K562 (cell line): Measurements from ENCODE around the gene CCNY. TPM values are rescaled to one million over a fixed set of nuclear protein-coding genes. Genes with fewer than 3 reads are reported as not detected.

Source experiments
- ATAC-seq: fragments of 200-7000 bp; cut with Tn5 transposase; 3 replicates; pipeline ENCODE4 v1.9.1; 2020; ENCODE audit warnings: moderate library complexity
- BruUV-seq: library from RNA; stranded (reverse); fragments of 400-500 nt; replicated peaks from 2 replicates; lab custom pipeline; 2021; lab: Mats Ljungman, UMichigan
- CTCF ChIA-PET: fragments of 300-600 bp; formaldehyde crosslinking; extraction: SDS; loops from one replicate; lab custom pipeline; 2021; ENCODE audit warnings: low intra/inter-chr PET ratio; lab: Yijun Ruan, JAX
- POLR2A ChIA-PET: fragments of 300-600, 350-650 bp; sonication (Branson Sonifier 250); formaldehyde crosslinking; extraction: SDS; loops from one replicate; lab custom pipeline; 2021; ENCODE audit warnings: antibody characterized with exemption, inconsistent platforms; lab: Yijun Ruan, JAX
- DNase-seq, 4 experiments: peaks; one replicate each; pipeline versions ENCODE4 v3.0.0 to v3.0.0-alpha.2; 2011 to 2018; ENCODE audit warnings: low spot score in 3 of 4, mixed read lengths in 3 of 4; ENCODE audit errors: extremely low read depth in 1 of 4
- FAIRE-seq: peaks from 2 replicates; lab custom pipeline; 2011; peaks lifted over from hg19 to GRCh38; lab: Jason Lieb, UNC
- H2AFZ ChIP-seq: 2 replicates; pipeline ENCODE4 v1.6.0; 2011; ENCODE audit warnings: low read depth, low read length, control low read depth, inconsistent platforms
- H3K27ac ChIP-seq: fragments of 200-600 bp; 3 replicates; pipeline ENCODE4 v1.8.0; 2011; ENCODE audit warnings: low read depth, mild to moderate bottlenecking, control low read depth, inconsistent platforms, low read length, moderate library complexity, mixed read lengths; ENCODE audit errors: extremely low read depth
- H3K27me3 ChIP-seq, 2 experiments: fragments of 300-600 bp in 1 of 2; 2 replicates in 1 of 2; 3 replicates in 1 of 2; pipeline versions ENCODE4 v1.6.0 to v1.8.0; 2011; ENCODE audit warnings: inconsistent platforms in 2 of 2, low read length in 2 of 2, mild to moderate bottlenecking in 1 of 2, mixed read lengths in 1 of 2, moderate library complexity in 1 of 2; ENCODE audit not compliant: control insufficient read depth in 2 of 2, insufficient read depth in 2 of 2
- H3K36me3 ChIP-seq: fragments of 300-600 bp; 3 replicates; pipeline ENCODE4 v1.8.0; 2011; ENCODE audit warnings: mild to moderate bottlenecking, low read length, inconsistent platforms; ENCODE audit not compliant: control insufficient read depth, insufficient read depth
- H3K4me1 ChIP-seq, 2 experiments: fragments of 200-600 bp in 1 of 2; replicated peaks in 1 of 2; 2 replicates in 1 of 2; 3 replicates in 1 of 2; pipeline versions ENCODE4 v1.5.1 to v1.8.0; 2011; ENCODE audit warnings: inconsistent platforms in 2 of 2, low read length in 2 of 2, mild to moderate bottlenecking in 1 of 2, mixed read lengths in 1 of 2, moderate library complexity in 1 of 2; ENCODE audit not compliant: control insufficient read depth in 2 of 2, insufficient read depth in 2 of 2
- H3K4me2 ChIP-seq: 2 replicates; pipeline ENCODE4 v1.6.1; 2011; ENCODE audit warnings: low read length, control low read depth, inconsistent platforms, mixed read lengths; ENCODE audit not compliant: insufficient read depth
- H3K4me3 ChIP-seq: fragments of 200-600 bp; sonication (generic), shearing (Covaris generic); 2 replicates; pipeline ENCODE4 v1.5.1; 2016; ENCODE audit warnings: control low read depth, inconsistent platforms
- H3K79me2 ChIP-seq: fragments of 200-600 bp; 3 replicates; pipeline ENCODE4 v1.8.0; 2011; ENCODE audit warnings: low read length, inconsistent platforms; ENCODE audit not compliant: control insufficient read depth, insufficient read depth
- H3K9ac ChIP-seq, 2 experiments: 2 replicates each; pipeline versions ENCODE4 v1.6.0 to v1.6.1; 2011; ENCODE audit warnings: low read depth in 2 of 2, low read length in 2 of 2, control low read depth in 1 of 2, inconsistent platforms in 1 of 2, mild to moderate bottlenecking in 1 of 2, mixed read lengths in 1 of 2; ENCODE audit not compliant: insufficient read depth in 1 of 2
- H3K9me1 ChIP-seq: one replicate; pipeline ENCODE4 v1.6.0; 2011; ENCODE audit warnings: inconsistent platforms, mild to moderate bottlenecking, low read length, moderate library complexity; ENCODE audit not compliant: control insufficient read depth, insufficient read depth
- H3K9me3 ChIP-seq: replicated peaks from 2 replicates; pipeline ENCODE4 v1.5.1; 2011; ENCODE audit warnings: low read depth, low read length, inconsistent platforms; ENCODE audit not compliant: control insufficient read depth, insufficient read depth
- H4K20me1 ChIP-seq: replicated peaks from 2 replicates; pipeline ENCODE4 v1.6.1; 2011; ENCODE audit warnings: low read length, inconsistent platforms, mixed read lengths; ENCODE audit not compliant: control insufficient read depth, insufficient read depth
- ARID3A ChIP-seq: IDR thresholded peaks from 2 replicates; pipeline ENCODE4 v1.6.1; 2012; ENCODE audit warnings: low read depth, low read length, improper control_type of control experiment, borderline replicate concordance
- CBX8 ChIP-seq: fragments of 200-600 bp; sonication (generic); IDR thresholded peaks from 2 replicates; pipeline ENCODE4 v1.6.1; 2012; ENCODE audit warnings: borderline replicate concordance, mixed run types, low read depth, mild to moderate bottlenecking, moderate library complexity, mixed read lengths, low read length, control low read depth, inconsistent platforms; ENCODE audit not compliant: poor library complexity, severe bottlenecking; ENCODE audit errors: extremely low read depth
- DDX20 ChIP-seq: fragments of 450-650 bp; IDR thresholded peaks from 2 replicates; pipeline ENCODE4 v1.6.1; 2016; ENCODE audit warnings: missing genetic modification characterization, low read depth, mild to moderate bottlenecking, missing compliant biosample characterization, moderate library complexity
- E2F1 ChIP-seq: sonication (generic); formaldehyde crosslinking; IDR thresholded peaks from 2 replicates; pipeline ENCODE4 v1.8.1; 2023; ENCODE audit warnings: mild to moderate bottlenecking, missing genetic modification reagents, moderate library complexity
- NBN ChIP-seq: fragments of 450-650 bp; IDR thresholded peaks from 2 replicates; pipeline ENCODE4 v1.6.1; 2016; ENCODE audit warnings: low read depth, mild to moderate bottlenecking
- NFRKB ChIP-seq: fragments of 450-650 bp; IDR thresholded peaks from 2 replicates; pipeline ENCODE4 v1.6.1; 2016; ENCODE audit warnings: low read depth
- PCBP1 ChIP-seq: fragments of 200-400 bp; formaldehyde crosslinking; IDR thresholded peaks from 2 replicates; pipeline ENCODE4 v1.6.1; 2018; ENCODE audit warnings: mild to moderate bottlenecking, low read depth, low read length; ENCODE audit not compliant: poor library complexity, severe bottlenecking
- SP2 ChIP-seq: IDR thresholded peaks from 2 replicates; pipeline ENCODE4 v1.6.1; 2011; ENCODE audit warnings: mild to moderate bottlenecking, low read depth, low read length, moderate library complexity; ENCODE audit not compliant: poor library complexity, severe bottlenecking; ENCODE audit errors: extremely low read depth
- STAG1 ChIP-seq: sonication (generic); formaldehyde crosslinking; IDR thresholded peaks from 2 replicates; pipeline ENCODE4 v1.5.0; 2020; ENCODE audit warnings: missing genetic modification reagents, borderline replicate concordance
- TBL1XR1 ChIP-seq, 2 experiments: IDR thresholded peaks; 2 replicates each; pipeline ENCODE4 v1.6.1; 2012; ENCODE audit warnings: improper control_type of control experiment in 2 of 2, low read length in 2 of 2, mild to moderate bottlenecking in 1 of 2
- THAP12 ChIP-seq: fragments of 250-450 bp; sonication (Bioruptor Pico); IDR thresholded peaks from 2 replicates; pipeline ENCODE4 v1.9.0; 2021; ENCODE audit warnings: mild to moderate bottlenecking, inconsistent platforms
- ZNF354B ChIP-seq: fragments of 250-450 bp; sonication (Bioruptor Pico); IDR thresholded peaks from 2 replicates; pipeline ENCODE4 v1.4.0; 2020
- ZNF655 ChIP-seq: fragments of 250-450 bp; sonication (Bioruptor Pico); IDR thresholded peaks from 2 replicates; pipeline ENCODE4 v1.5.0; 2021
- whole genome bisulfite sequencing: fragments of 100-300 bp; shearing (Covaris generic); methylation state at CpG from one replicate; pipeline ENCODE4 v1.1.6; 2016; ENCODE audit warnings: low coverage, mixed read lengths; ENCODE audit not compliant: insufficient coverage; ENCODE audit errors: missing lambda C conversion rate; 5-methylcytosine and 5-hydroxymethylcytosine counted together
- in situ Hi-C: fragments of 300-500 bp; cut with MboI; formaldehyde crosslinking; loops from 4 replicates; pipeline ENCODE4 v1.15.0; 2018; ENCODE audit warnings: inconsistent platforms, mixed read lengths
- intact Hi-C: fragments of 100-400 bp; cut with micrococcal nuclease; formaldehyde crosslinking; loops from 2 replicates; pipeline ENCODE4 v1.14.2; 2022
- polyA plus RNA-seq, 8 experiments: library from polyadenylated mRNA; depleted of rRNA in 4 of 8; stranded (reverse) in 5 of 8; unstranded in 3 of 8; fragments of >200 nt; fragmentation: Nextera tagmentation in 2 of 8; fragmentation: Illumina TruSeq in 1 of 8; extraction: Ambion mirVana in 2 of 8; extraction: Trizol in 1 of 8; gene quantifications; 2 replicates each; pipeline versions ENCODE4 v1.2.1 to v1.2.3, GENCODE V29; 2011 to 2014; ENCODE audit warnings: inconsistent platforms in 1 of 8, missing spikeins in 1 of 8
- total RNA-seq, 7 experiments: library from RNA; depleted of rRNA in 6 of 7; stranded (reverse); fragments of >200 nt in 6 of 7; fragmentation: Illumina TruSeq in 2 of 7; extraction: Trizol in 2 of 7; gene quantifications; 2 replicates each; pipeline versions ENCODE4 v1.2.1 to v1.2.3, GENCODE V29; 2011 to 2021; ENCODE audit warnings: low replicate concordance in 1 of 7

Gene CCNY
- total and polyA plus RNA-seq, 9 of the 15 experiments (the other 6 are each of a cell fraction or from before 2014, with no cell fraction given) = 8.4 to 109 (median 38.6) TPM

GRCh38 chr10:35565602-35566081 is 229.3 kb downstream of the CCNY start:
- POLR2A ChIA-PET = interaction anchor here (1.4 kb wide), 1 partner anchor 9 kb away, joined by 3 read pairs; no protein-coding TSS in a partner anchor
- TF ChIP-seq E2F1 (CRISPR knock-in tag) = no peak
- no peak for TF ChIP-seq THAP12
- TF ChIP-seq ZNF354B (CRISPR knock-in tag) = no peak
- TF ChIP-seq SP2 = no peak
- TF ChIP-seq ARID3A = no peak
- TF ChIP-seq ZNF655 (CRISPR knock-in tag) = no peak
- no peak for TF ChIP-seq DDX20 (tag)
- TF ChIP-seq NFRKB = no peak
- no peak for TF ChIP-seq STAG1 (CRISPR knock-in tag)
- TF ChIP-seq CBX8 = no peak
- no peak for TF ChIP-seq NBN
- no peak for TF ChIP-seq TBL1XR1 (IDR thresholded peaks at IDR 0.05; ENCODE audit: low read length in 2 of 2)
- TF ChIP-seq PCBP1 = no peak

More at GRCh38 chr10:35565602-35566081, 229.3 kb downstream of the CCNY start:
- ATAC-seq = no peak
- intact Hi-C loops = no loop called here
- no peaks in the 10 kb centered on the region for H4K20me1 ChIP-seq
- peaks cover 0 to 4% of the 10 kb centered on the region in 2 experiments; a peak in 2 of 5 replicates for H3K4me1 ChIP-seq
- no peaks in the 10 kb centered on the region for H3K27me3 ChIP-seq
- no peak for FAIRE-seq
- no peak overlapping the region for H3K4me3 ChIP-seq
- H3K9me1 ChIP-seq = no peaks in the 10 kb centered on the region
- no peak overlapping the region for H2AFZ ChIP-seq
- no peak for DNase-seq
- in situ Hi-C loops = loop anchor here (25.0 kb wide), 1 partner anchor 328 kb away; no protein-coding TSS in a partner anchor
- peaks cover 9% of the 10 kb centered on the region; the same call in 2 of the 3 replicates for H3K79me2 ChIP-seq
- BruUV-seq = no TSS peak
- WGBS = 96% methylated on average over 7 of the region's 8 CpGs
- no peak overlapping the region for H3K9ac ChIP-seq
- CTCF ChIA-PET = no interaction called here
- no peak overlapping the region for H3K4me2 ChIP-seq
- no peaks in the 10 kb centered on the region for H3K9me3 ChIP-seq
- no peak overlapping the region for H3K27ac ChIP-seq
- peaks cover 60% of the 10 kb centered on the region for H3K36me3 ChIP-seq
